GM18520 (cell line): ENCODE data around the gene LAMA5.

Experiments
- ATAC-seq: cut with Tn5 transposase; IDR thresholded peaks from one replicate; pipeline ENCODE4 v1.9.1; 2021; ENCODE audit not compliant: unreplicated experiment

Gene LAMA5

DNA sequence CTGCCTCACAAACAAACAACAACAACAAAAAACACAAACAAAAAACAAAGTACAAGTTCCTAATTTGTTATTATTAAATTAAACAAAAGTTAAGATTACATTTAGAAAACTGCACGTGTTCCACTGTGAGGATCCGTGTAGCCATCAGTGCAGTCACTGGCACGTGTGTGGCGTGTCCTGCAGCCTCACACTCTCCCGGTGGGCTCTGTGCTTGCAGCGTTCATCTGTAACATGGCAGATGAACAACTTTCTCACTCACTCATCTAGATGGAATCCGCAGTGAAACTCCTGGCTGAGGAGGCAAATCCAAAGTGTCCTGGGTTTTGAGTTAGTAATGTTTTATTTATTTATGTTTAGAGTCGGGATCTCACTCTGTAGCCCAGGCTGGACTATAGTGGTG, 77.2 kb downstream of the LAMA5 start:
- no peak for ATAC-seq

DNA sequence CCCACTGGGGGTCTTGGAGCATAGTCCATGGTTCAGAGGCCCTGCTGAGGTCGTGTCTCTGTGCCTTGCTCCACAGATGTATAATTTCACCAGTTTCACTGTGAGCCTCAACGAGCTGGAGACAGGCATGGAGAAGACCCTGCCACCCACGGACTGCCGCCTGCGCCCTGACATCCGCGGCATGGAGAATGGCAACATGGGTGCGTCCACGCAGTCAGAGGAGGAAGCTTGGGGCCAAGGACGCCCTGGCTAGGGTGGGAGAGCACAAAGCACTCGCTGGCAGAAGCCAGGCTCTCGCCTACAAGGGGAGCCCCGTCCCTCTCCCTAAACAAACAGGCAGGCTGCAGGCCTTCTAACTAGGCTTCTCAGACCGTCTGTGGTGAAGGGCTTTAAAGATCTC, 78.0 kb downstream of the LAMA5 start:
- ATAC-seq: no peak

DNA sequence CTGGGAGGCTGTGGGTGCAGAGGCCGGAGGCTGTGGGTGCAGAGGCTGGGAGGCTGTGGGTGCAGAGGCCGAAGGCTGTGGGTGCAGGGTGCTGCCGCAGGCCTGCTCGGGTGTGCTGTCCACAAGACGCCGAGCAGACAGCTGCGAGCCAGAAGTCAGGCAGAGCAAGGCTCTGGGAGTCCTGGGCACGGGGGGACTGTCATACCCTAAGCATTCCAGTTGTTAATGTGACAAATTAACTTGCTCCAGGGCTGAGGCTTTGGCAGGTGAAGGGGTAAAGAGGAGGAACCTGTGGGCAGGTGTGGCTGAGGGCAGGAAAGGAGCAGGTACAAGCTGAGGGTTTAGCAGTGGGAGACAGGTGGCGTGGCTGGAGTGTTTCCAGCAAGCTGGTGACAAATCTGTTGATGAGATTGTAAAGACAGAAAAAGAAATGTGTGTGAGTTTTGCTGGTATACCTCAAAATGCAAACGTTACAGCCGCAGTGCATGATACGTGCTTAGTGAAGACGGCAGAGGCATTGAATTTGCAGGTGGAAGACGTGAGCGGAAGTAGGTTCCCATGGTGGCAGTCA, 78.5 kb downstream of the LAMA5 start:
- no peak for ATAC-seq

DNA sequence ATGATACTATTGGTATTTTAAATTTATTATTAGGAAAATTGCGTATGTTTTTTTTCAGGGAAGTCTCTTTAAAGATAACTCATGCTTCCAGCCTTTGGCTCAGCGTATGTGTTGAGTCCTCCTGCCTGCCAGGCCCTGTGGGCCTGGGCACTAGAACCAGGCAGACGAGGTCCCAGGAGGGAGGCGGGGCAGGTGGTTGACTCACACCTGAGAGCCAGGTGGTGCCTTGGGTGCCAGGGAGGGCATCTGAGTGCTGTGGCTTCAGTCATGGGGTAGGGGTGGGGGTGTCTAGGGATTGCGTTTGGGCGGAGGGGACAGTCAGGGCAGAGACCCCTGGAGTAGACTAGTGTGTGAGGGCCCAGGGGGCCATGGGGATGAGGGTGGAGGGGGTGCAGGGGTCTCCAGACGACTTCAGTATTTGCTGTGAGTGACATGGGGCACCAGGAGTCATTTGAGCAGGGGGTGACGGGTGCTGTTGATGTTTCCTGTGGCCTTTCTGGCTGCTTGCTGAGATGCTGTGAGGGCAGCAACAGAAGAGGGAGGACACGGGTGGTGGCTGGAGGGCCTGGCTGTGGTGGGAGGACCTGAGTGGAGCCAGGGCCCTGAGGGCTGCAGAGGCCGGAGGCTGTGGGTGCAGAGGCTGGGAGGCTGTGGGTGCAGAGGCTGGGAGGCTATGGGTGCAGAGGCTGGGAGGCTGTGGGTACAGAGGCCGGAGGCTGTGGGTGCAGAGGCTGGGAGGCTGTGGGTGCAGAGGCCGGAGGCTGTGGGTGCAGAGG, 79.2 kb downstream of the LAMA5 start:
- no peak for ATAC-seq

DNA sequence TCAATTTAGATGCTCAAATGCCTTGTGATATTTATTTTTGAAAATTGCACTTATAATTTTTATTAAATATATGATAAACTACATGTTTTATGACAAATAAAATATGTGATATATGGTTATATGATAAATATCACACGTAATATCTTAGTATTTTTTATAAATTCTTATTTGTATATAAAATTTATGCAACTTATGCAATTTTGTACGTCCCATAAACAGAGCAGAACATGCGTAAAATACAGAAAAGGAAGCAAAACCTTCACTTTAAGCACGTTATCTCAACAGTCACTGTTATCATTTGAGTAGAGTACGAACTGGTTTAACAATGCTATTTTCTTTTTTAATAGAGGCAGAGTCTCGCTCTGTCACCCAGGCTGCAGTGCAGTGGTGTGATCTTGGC, 80.0 kb downstream of the LAMA5 start:
- ATAC-seq: no peak

DNA sequence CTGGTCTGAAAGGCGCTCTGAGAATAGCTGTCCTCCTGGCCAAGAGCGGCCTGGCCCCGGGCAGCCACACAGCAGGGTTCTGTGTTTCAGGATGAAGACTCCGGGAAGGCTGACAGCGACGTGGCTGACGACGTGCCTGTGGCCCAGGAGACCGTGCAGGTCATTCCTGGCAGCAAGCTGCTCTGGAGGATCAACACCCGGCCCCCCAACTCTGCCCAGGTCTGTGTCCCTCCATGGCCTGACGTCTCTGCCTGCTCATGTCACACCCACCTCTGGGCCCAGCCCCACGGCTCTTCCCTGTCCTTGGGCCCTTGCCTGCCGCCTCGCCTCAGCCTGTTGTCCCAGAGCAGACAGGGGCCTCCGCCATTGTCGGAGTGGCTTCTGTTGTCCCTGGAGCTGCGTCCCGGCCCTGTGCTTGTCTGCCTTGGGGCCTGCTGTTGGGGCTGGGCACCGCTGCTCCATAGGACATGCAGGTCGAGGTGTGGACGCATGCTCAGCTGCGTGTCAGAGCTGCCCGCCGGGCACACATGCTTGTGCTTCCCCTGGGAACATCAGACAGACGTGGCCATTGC, 80.5 kb downstream of the LAMA5 start:
- ATAC-seq: no peak

DNA sequence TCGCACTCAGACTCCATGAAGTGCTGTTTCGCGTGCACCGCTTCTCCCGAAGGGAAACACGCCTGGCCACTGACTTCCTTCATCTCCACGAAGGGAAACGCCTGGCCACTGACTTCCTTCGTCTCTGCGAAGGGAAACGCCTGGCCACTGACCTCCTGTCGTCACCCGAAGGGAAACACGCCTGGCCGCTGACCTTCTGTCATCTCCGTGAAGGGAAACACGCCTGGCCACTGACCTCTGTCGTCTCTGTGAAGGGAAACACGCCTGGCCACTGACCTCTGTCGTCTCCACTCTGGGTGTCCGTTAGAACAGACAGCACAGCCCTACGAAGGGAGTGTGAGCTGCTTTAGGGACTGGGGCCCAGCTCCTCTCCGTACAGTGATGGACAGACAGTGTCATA, 81.4 kb downstream of the LAMA5 start:
- ATAC-seq: no peak

DNA sequence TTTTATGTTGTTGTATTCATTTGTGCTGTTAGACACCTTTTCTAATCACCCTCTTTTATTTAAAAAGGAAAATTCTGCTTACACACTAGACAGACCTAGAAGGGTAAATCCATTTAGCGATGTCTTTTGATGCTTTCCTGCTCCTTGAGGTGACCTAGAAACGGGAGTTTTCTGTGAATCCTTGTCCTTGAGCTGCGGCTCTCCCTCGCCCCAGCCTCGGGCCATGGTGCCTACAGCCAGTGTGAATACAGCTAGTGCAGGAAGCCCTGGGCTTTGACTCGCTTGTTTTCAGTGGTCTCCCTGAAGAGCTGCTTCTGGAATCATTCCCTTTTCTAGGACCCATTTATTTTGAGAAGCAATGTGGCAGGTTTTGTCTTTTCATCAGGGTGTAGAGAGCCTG, 82.0 kb downstream of the LAMA5 start:
- ATAC-seq: no peak

DNA sequence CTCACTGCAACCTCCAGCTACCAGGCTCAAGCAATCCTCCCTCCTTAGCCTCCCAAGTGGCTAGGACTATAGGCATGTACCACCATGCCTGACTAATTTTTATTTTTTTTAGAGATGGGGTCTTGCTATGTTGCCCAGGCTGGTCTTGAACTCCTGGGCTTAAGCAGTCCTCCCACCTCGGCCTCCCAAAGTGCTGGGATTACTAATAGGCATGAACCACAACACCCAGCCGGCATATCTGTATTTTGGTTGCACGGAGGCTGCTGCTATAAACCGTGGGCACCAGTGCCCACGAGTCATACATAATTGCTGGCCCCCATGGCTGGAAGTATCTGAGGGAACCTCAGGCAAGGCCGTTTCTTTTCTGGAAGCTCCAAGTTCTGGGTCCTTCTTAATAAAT, 82.7 kb downstream of the LAMA5 start:
- no peak for ATAC-seq

DNA sequence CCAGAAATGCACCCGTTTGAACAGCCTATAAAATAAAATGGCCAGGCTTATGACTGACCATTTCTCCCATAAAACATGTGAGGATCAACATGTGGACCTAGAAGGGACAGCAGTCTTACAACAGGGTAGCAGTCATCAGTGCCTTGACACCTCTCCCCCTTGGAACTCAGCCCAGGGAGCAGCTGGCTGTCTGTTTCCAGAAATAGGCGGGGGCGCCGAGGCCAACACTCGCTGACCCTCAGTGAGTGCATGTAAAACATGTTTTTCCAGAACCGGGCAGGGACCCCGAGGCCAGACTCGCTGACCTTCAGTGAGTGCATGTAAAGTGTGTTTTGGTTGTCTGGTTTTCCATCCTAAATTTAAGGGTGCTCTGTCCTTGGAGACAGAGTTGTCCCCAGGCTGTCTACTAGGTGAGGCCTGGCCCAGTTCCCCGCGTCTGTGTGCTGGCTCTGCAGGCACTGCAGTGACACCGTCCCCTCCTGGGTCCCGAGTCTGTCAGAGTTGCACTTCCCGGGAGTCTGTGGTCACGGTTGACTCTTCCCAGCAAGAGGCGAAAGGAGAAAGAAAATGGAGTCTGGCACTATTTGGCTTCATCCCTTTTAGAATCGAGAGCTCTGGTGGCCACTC, 84.1 kb downstream of the LAMA5 start:
- no peak for ATAC-seq

DNA sequence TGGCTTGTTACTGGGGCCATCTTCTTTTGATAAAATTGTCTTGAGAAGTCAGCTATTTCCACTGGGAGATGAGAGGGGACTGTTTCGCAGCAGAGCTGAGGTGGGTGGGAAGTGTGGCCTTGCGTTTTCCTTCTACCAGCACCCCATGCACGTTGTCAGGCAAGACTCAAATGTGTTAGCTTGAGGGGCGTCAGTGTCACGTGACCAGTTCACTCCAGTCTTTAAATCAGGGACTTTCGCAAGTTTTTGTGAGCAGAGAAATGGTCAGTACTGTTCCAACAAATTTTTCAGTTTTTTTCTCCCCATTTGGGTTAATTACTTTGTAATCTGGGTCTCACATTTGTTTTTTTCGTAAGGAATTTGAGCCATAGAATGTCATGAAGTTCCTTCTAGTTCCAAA, 85.0 kb downstream of the LAMA5 start:
- no peak for ATAC-seq

DNA sequence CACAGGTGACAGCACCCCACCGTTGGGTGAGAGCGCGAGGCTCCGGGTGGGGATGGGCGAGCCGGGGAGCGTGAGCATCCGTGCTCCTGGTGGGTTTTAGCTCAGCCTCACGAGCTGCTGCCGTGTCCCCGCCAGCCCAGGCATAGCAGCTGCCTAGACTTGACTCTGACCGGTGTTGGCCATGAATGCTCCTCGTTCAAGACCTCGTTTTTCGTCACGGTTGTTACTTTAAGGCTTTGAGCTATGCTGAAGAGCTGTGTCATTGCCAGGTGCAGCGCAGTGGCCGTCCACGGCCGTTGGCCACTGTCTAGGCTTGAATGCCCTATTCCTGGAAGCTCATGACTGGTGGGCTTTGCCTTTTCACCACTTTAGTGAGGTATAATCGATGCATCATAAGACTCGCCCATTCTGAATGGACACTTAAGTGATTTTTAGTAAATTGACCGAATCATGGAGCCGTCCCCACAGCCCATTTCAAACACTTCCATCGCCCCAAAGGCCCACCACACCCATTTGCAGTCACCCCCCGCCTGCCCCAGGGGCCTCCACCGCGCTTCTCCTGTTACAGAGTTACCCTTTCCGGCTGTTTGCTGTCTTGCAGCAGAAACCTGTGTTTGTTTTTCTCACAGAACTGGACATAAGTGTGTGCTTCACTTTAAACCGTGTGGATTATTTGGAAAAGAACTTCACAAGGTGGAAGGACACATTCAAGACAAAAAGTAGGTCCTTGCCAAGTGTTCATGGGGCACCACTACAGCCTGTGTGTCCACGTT, 85.8 kb downstream of the LAMA5 start:
- no peak for ATAC-seq

DNA sequence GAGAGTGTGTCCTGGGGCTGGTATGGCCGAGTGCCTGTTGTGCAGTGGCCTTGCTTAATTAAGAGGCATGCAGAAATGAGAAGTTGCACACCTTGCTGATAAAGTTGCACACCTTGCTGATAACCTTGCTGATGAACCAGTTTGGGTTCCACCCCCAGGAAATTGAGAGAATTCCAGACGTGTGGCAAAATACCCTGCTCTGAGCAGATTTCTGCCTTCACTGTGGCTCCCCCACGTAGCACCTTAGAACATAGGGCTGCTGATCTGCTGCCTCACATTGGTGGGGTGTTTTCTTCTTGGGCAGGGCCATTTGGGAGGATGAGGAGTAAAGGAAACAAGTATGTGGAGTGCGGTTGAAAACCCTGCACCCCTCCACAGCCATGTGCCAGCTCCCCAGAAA, 86.8 kb downstream of the LAMA5 start:
- no peak for ATAC-seq

DNA sequence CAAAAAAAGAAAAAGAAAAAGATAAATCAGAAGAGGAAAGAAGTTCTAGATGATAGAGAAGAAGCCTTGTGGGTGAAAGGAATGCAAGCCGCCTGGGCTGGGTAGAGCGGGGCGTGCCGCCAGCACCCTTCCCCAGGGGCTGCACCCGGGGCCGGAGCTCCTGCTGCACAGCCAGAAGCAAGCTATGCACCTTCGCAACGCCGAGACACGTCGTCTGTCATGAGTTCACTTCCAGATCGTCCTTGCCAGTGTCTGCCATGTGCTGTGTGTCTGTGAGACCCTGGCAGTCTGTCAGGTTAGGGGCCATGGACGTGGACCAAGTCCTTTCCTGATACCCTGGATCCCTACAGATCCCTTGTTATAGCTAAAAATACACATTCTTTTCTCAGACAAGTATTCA, 89.9 kb downstream of the LAMA5 start:
- ATAC-seq: no peak

DNA sequence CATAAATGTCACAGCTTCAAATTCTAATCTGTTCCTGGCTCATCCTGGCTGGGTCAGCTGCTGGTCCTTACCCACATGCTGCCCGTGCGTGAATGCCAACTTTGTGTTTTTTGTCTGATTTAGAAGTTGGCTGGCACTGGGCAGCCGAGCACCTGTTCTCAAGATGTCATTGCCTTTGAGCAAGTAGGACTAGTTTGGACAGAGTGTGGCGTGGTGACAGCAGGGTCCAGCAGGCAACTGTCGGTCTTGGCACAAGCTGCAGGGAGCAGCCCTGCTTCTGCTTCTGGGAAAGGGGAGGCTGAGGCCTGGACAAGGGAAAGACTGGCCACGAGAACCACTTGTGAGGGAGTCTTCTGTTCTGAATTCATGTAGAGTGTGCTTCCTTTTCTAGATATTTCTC, 90.7 kb downstream of the LAMA5 start:
- ATAC-seq: no peak

DNA sequence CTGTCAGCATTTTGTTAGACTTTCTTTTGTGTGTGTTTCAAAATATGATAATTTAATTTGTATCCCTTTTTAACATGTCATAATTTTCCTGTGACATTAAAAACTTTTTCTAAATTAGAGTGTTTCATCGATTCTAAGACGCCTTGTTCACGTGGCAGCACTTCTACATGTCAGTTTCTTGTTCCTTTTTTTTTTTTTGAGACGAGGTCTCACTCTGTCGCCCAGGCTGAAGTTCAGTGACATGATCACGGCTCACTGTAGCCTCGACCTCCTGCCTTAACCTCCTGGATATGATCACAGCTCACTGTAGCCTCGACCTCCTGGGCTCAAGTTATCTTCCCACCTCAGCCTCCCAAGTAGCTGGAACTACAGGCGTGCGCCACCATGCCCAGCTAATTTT, 91.9 kb downstream of the LAMA5 start:
- ATAC-seq: no peak

DNA sequence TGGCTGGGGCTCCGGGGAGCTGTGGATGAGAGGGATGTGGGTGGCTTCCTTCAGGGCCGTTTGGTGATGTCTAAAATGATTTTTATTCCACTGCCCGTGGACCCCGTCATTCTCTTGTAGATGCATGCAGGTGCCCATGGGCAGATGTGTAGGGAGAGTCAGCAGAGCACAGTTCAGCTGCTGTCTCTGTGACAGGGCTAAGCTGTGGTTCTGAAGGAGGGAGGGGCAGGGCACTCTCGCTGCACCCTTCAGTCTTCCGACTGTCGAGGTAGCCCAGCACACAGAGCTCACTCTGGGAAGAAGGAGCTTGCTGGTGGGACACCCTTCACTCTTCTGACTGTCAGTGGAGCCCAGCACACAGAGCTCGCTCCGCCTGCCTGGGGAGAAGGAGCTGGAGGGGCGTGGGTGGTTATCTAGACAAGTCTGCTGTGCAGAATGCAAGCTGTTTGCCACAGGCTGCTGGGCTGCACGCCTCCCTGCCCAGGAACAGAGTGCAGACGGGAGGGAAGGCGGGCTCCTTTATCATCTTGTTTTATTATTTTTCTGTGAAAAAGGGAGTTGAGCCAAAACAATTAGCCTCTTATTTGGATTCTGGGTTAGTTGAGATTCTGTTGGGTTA, 92.7 kb downstream of the LAMA5 start:
- ATAC-seq: no peak

DNA sequence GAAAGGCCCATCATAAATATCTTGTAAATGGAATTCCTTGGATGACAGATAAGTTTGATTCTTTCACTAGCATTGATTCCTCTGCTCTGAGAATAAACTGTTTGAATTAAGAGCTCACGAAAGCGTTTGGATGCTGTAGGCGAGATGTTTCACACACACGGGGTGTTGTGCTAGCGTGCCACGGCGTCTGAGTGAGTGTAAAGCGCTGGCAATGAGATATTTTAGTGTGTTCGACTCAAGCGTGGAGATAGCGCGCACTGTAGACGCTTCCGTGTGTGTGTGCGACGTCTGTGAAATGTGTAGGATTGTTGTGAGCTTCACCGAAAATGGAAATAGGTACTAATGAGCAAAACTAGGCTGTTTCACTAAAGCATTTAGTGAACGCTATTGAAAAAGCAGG, 93.7 kb downstream of the LAMA5 start:
- no peak for ATAC-seq

DNA sequence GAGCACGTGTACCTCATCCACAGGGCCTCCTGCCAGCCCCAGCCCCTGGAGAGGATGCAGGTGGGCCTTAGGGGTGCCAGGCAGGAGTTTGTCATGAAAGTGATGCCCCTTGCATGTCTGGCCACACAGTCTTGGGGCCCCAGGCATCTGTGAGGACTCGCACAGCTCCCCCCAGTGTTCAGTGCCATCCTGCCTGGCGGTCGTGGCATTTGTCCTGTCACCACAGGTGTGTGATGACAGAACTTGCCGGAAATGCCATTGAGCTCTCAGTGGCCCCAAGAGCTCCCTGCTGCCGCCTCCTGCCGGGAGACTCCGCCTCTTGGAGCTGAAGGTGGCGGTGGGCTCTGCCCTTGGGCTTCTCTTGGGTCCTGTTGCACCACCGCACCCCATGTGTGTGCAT, 94.9 kb downstream of the LAMA5 start:
- no peak for ATAC-seq

DNA sequence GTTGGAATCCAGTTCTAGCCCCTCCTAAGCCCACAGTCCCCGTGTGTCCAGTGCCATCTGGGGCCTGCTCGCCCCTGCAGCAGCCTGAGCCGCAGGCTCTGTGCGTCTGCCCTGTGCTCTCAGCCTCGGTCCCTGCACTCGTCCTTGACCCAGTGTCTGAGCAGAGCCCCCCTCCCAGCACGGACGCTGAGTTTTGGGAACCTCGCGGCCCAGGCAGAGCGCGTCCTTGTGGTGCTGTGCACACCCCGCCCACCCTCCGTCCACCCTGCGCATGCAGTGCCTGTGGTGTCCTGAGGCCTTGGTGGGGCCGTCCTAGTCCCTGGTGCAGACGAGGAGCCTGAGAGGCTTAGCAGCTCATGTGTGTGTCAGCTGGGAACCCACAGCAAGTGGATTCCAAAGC, 97.2 kb downstream of the LAMA5 start:
- ATAC-seq: no peak

DNA sequence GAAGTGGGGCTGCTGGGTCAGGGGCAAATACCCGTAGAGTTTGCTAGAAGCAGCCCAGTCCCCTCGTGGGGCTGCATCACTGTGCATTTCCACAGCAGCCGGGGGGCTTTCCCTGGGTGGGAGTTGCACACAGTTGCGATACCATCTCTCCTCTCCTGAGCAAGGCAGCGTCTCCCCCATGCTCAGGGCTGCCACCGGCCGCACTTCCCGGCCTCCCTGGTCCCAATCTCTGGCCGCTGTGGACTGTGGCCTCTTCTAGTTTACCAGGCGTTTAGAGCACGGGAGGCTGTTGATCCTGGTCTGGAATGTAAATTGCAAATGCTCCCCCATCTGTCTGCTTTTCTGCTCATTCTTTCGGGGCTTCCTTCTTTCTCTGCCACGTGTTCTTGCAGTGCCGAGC, 97.7 kb downstream of the LAMA5 start:
- ATAC-seq: no peak
